Gastrocnemius medialis (tissue), 4 donors: Measurements from ENCODE around the gene CLPTM1L. TPM values are rescaled to one million over a fixed set of nuclear protein-coding genes. Genes with fewer than 3 reads are reported as not detected.
A peak's percentile ranks its signal among the peaks of the same experiment; 100 is the strongest.

ENCODE experiments used
- ATAC-seq, 2 donors: fragments of 150-250 bp; one replicate each; pipeline ENCODE4 v1.9.1; 2016
- DNase-seq, 2 donors: peaks; one replicate each; pipeline ENCODE4 v3.0.0-alpha.2; 2019
- H3K27ac ChIP-seq, 4 donors: fragments of 200-600 bp; sonication (generic); 1 replicate in 1 of 4; 2 replicates in 3 of 4; pipeline ENCODE4 v1.5.1; 2016 to 2018; ENCODE audit warnings: mild to moderate bottlenecking in 2 of 4, moderate library complexity in 1 of 4
- H3K27me3 ChIP-seq, 3 donors: fragments of 200-600 bp; sonication (generic) in 2 of 3; 1 replicate in 1 of 3; 2 replicates in 2 of 3; pipeline versions ENCODE4 v1.5.1 to v1.6.0; 2016 to 2019; ENCODE audit warnings: mild to moderate bottlenecking in 1 of 3, moderate library complexity in 1 of 3
- H3K36me3 ChIP-seq, 2 donors: fragments of 200-600 bp; sonication (generic) in 1 of 2; one replicate each; pipeline ENCODE4 v1.5.1; 2017 to 2018
- H3K4me1 ChIP-seq, 2 donors: fragments of 200-600 bp; sonication (generic) in 1 of 2; one replicate each; pipeline ENCODE4 v1.5.1; 2016 to 2017; ENCODE audit warnings: mild to moderate bottlenecking in 2 of 2
- H3K4me3 ChIP-seq, 4 donors: fragments of 200-600 bp; sonication (generic) in 3 of 4; 1 replicate in 1 of 4; 2 replicates in 3 of 4; pipeline ENCODE4 v1.5.1; 2016 to 2019; ENCODE audit warnings: mild to moderate bottlenecking in 2 of 4
- H3K9me3 ChIP-seq, 3 donors: fragments of 200-600 bp; sonication (generic) in 2 of 3; 1 replicate in 1 of 3; 2 replicates in 2 of 3; pipeline ENCODE4 v1.5.1; 2016 to 2019
- CTCF ChIP-seq, 5 experiments: fragments of 450-650 bp in 3 of 5; fragments of 200-600 bp in 2 of 5; sonication (generic) in 2 of 5; IDR thresholded peaks in 4 of 5; conservative IDR thresholded peaks in 1 of 5; 1 replicate in 4 of 5; 2 replicates in 1 of 5; pipeline ENCODE4 v1.5.1; 2016 to 2019; ENCODE audit warnings: antibody characterized with exemption in 5 of 5, mild to moderate bottlenecking in 3 of 5, moderate library complexity in 3 of 5
- POLR2A ChIP-seq, 2 donors: fragments of 450-650 bp; IDR thresholded peaks; one replicate each; pipeline ENCODE4 v1.6.1; 2017; ENCODE audit warnings: antibody characterized with exemption in 2 of 2, mild to moderate bottlenecking in 2 of 2, moderate library complexity in 2 of 2
- in situ Hi-C, 4 donors: fragments of 200-750 bp; cut with MboI; loops; one replicate each; pipeline versions ENCODE4 v1.15.0 to v1.8.0; 2017; ENCODE audit warnings: low sequenced_read_pairs in 4 of 4
- intact Hi-C: fragments of 100-400 bp; cut with DNase I; formaldehyde crosslinking; loops from one replicate; pipeline ENCODE4 v1.15.1; 2023; ENCODE audit warnings: low total_unique reads
- total RNA-seq, 4 donors: library from RNA; depleted of rRNA; stranded (reverse); fragments of >200 nt; gene quantifications; one replicate each; pipeline versions ENCODE4 v1.1.0 to v1.2.3, GENCODE V29; 2016

The CLPTM1L gene
- total RNA-seq, 4 donors from 2014 or later: 29.4 to 41.0 (median 36.8) TPM

GRCh38 chr5:1315709-1316587 lies 29.0 kb downstream of the CLPTM1L start:
- intact Hi-C loops (no loop called here), in situ Hi-C loops (no loop called here)
- Histone ChIP-seq H3K9me3 (no peaks in the 10 kb centered on the region), H3K27me3 (peaks cover under 1 to 5% (median 1%) of the 10 kb centered on the region in 3 donors), H3K4me3 (no peak overlapping the region), H3K36me3 (peaks cover 0 to 41% of the 10 kb centered on the region in 2 donors), H3K4me1 (peaks cover 6 to 8% of the 10 kb centered on the region in 2 donors), H3K27ac (no peak overlapping the region)
- DNase-seq: peak in 1 of 2 donors; percentile 18
- TF ChIP-seq POLR2A (IDR thresholded peaks at IDR 0.05) (no peak), CTCF (IDR thresholded peaks at IDR 0.05 in 4 of 5, conservative IDR thresholded peaks at IDR 0.05 in 1 of 5) (no peak)
- ATAC-seq: peak in 1 of 2 donors; percentile 53

DNA sequence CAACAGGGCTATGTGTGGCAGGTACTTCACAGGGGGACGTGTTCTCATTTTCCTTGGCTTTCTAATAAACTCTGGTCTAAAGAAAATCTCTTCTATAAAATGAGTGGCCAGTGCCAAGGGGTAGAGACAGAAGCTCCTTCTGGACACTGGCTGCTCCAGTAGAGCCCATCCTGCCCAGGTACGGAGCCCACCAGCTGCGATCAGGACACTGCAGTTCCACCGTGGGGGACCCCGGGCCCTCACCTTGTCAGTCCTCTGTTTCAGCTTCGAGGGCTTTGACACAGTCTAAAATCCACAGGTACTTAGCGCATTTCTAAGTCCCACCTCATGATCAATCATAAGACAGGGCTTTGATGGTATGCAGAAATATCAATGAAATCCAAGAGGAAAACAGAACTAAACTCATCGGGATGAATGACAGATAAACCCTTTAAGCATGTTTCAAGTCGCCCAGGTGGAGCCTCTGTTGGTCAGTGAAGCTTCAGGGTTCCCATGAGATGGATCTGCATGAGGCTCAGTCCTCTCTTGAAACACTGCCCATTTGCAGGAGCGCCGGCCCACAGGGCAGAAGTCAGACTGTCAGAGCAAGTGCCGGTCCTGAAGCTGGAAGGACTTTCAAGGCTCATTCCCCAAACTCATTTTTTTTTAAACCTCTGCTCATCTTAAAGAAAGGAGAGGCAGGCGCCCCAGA lies 29.7 kb downstream of the CLPTM1L start:
- in situ Hi-C loops (no loop called here), intact Hi-C loops (no loop called here)
- peaks cover 0 to 33% of the 10 kb centered on the region in 2 donors for H3K36me3 ChIP-seq
- TF ChIP-seq CTCF (IDR thresholded peaks at IDR 0.05 in 4 of 5, conservative IDR thresholded peaks at IDR 0.05 in 1 of 5) (no peak), POLR2A (IDR thresholded peaks at IDR 0.05) (no peak)
- H3K4me1 ChIP-seq: peaks cover 6 to 8% of the 10 kb centered on the region in 2 donors
- H3K27me3 ChIP-seq: peaks cover 2 to 6% (median 3%) of the 10 kb centered on the region in 3 donors
- H3K27ac ChIP-seq: no peak overlapping the region
- no peak overlapping the region for H3K4me3 ChIP-seq
- DNase-seq (no peak), ATAC-seq (no peak)
- no peaks in the 10 kb centered on the region for H3K9me3 ChIP-seq

GRCh38 chr5:1314564-1314982 lies 30.3 kb downstream of the CLPTM1L start:
- Histone ChIP-seq H3K9me3 (no peaks in the 10 kb centered on the region), H3K4me1 (peaks cover 6 to 8% of the 10 kb centered on the region in 2 donors), H3K36me3 (peaks cover 0 to 27% of the 10 kb centered on the region in 2 donors), H3K27me3 (peaks cover 2 to 8% (median 3%) of the 10 kb centered on the region in 3 donors), H3K4me3 (no peak overlapping the region), H3K27ac (no peak overlapping the region)
- ATAC-seq: no peak
- in situ Hi-C loops: no loop called here
- TF ChIP-seq CTCF (IDR thresholded peaks at IDR 0.05 in 4 of 5, conservative IDR thresholded peaks at IDR 0.05 in 1 of 5) (no peak), POLR2A (IDR thresholded peaks at IDR 0.05) (no peak)
- intact Hi-C loops: no loop called here
- no peak for DNase-seq

DNA sequence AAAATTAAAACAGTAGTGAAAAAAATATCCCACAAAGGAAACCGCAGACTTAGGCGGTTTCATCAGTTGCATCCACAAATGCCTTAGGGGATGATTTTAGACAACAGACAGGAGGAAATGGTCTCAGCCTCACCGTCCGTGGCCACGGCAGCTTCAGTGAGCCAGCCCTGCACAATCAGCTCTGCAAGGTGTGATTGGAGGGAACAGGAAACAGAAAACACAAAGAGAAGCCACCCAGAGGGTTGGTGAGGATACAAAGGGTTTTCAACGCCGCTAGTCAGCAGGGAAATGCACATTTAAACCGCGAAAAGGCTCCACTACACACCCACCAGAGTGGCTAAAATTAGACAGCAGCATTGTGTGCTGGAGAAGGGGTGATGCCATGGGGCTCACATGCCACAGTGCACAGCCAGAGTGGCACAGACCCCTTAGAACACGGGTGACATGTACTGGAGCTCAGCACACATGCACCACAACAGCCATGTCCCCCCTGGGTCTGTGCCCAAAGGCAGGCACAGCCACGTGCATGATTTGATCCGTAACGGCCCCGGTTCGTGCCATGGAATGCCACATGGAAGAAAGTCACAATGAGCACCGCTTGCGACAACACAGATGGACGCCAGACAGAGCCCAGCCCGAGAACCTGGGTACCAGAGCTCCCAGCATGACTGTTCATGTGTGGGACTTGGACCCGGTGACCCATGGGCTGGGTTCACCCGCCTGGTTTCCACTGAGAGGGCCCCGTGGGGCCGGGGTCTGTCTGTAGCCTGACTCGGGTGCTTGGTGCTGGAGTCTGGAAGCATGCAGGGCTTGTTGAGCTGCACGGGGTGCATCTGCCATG lies 31.7 kb downstream of the CLPTM1L start:
- Histone ChIP-seq H3K4me1 (peaks cover 6 to 8% of the 10 kb centered on the region in 2 donors), H3K4me3 (no peak overlapping the region), H3K27me3 (peaks cover 2 to 9% (median 8%) of the 10 kb centered on the region in 3 donors), H3K27ac (no peak overlapping the region), H3K9me3 (no peaks in the 10 kb centered on the region), H3K36me3 (peaks cover 0 to 14% of the 10 kb centered on the region in 2 donors)
- intact Hi-C loops (no loop called here), in situ Hi-C loops (no loop called here)
- ATAC-seq (no peak), DNase-seq (no peak)
- no peak for TF ChIP-seq CTCF (IDR thresholded peaks at IDR 0.05 in 4 of 5, conservative IDR thresholded peaks at IDR 0.05 in 1 of 5)
- TF ChIP-seq POLR2A (IDR thresholded peaks at IDR 0.05): no peak
